Parathyroid adenoma (tissue), 2 donors: ENCODE data around the gene ENTPD6.

Source experiments
- H2AFZ ChIP-seq: fragments of 300-600 bp; sonication (generic); one replicate; pipeline ENCODE4 v1.7.0; 2017; ENCODE audit warnings: antibody characterized with exemption, mild to moderate bottlenecking
- H3K27ac ChIP-seq: fragments of 300-600 bp; sonication (generic); one replicate; pipeline ENCODE4 v1.7.0; 2017
- H3K27me3 ChIP-seq: fragments of 300-600 bp; sonication (generic); one replicate; pipeline ENCODE4 v1.7.0; 2017; ENCODE audit warnings: low read length; ENCODE audit not compliant: control insufficient read depth, insufficient read depth
- H3K36me3 ChIP-seq: fragments of 300-600 bp; sonication (generic); one replicate; pipeline ENCODE4 v1.7.0; 2017; ENCODE audit warnings: low read length; ENCODE audit not compliant: control insufficient read depth, insufficient read depth
- H3K4me1 ChIP-seq: fragments of 300-600 bp; sonication (generic); one replicate; pipeline ENCODE4 v1.7.0; 2017; ENCODE audit warnings: control low read depth
- H3K4me2 ChIP-seq: fragments of 300-600 bp; sonication (generic); one replicate; pipeline ENCODE4 v1.7.0; 2017; ENCODE audit warnings: low read length
- H3K4me3 ChIP-seq: fragments of 300-600 bp; sonication (generic); one replicate; pipeline ENCODE4 v1.7.0; 2017; ENCODE audit warnings: low read depth, low read length
- H3K79me2 ChIP-seq: fragments of 300-600 bp; sonication (generic); one replicate; pipeline ENCODE4 v1.7.0; 2017; ENCODE audit warnings: control low read depth
- H3K9ac ChIP-seq: fragments of 300-600 bp; sonication (generic); one replicate; pipeline ENCODE4 v1.7.0; 2017; ENCODE audit warnings: mild to moderate bottlenecking
- H3K9me3 ChIP-seq: fragments of 300-600 bp; sonication (generic); one replicate; pipeline ENCODE4 v1.7.0; 2017; ENCODE audit warnings: low read length; ENCODE audit not compliant: control insufficient read depth
- CTCF ChIP-seq: fragments of 300-600 bp; sonication (generic); IDR thresholded peaks from one replicate; pipeline ENCODE4 v1.7.0; 2017; ENCODE audit warnings: antibody characterized with exemption, mild to moderate bottlenecking
- donor health status: primary hyperparathyroidism.

Gene ENTPD6

GRCh38 chr20:25215521-25215920 lies 20.0 kb downstream of the ENTPD6 start:
- H3K4me1 ChIP-seq: peaks cover 2% of the 10 kb centered on the region
- TF ChIP-seq CTCF: no peak

GRCh38 chr20:25216199-25216945 lies 20.9 kb downstream of the ENTPD6 start:
- no peak for TF ChIP-seq CTCF
- H3K27ac ChIP-seq: no peak overlapping the region

More at GRCh38 chr20:25215521-25215920, 20.0 kb downstream of the ENTPD6 start:
- Histone ChIP-seq H3K36me3 (no peaks in the 10 kb centered on the region), H3K27me3 (no peaks in the 10 kb centered on the region), H3K9me3 (no peaks in the 10 kb centered on the region), H3K27ac (no peak overlapping the region), H3K4me3 (no peak overlapping the region), H3K9ac (no peak overlapping the region), H2AFZ (no peak overlapping the region), H3K79me2 (no peaks in the 10 kb centered on the region), H3K4me2 (no peak overlapping the region)

DNA sequence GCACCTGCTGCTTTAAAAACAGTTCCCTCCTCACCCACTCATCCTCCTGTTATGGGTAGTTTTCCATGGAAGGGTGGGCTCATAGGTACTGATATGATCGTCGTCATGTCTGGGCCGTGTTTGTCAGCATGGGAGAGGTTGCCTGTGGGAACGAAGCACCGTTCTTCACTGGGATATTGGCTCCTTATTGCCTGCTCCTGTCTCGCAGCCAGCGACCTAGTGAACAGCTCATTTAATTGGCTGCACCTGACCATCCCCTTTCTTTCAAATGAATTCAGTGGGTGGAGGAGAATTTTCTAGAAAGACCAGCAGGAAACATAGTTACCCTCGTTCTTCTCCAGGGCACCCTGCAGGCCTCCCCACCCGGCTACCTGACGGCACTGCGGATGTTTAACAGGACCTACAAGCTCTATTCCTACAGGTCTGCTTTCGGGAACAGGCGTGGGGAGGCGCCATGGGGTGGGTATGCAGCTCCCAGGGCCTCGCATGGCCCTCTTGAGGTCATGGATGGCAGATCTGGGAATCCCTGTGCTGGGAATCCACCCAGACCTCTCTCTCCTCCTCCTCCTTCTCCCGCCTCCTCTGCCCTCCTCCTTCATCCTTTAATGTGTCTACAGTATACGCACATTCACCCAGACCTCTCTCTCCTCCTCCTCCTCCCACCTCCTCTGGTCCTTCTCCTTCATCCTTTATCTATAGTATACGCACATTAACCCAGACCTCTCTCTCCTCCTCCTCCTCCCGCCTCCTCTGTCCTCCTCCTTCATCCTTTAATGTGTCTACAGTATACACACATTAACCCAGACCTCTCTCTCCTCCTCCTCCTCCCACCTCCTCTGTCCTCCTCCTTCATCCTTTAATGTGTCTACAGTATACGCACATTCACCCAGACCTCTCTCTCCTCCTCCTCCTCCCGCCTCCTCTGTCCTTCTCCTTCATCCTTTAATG lies 21.9 kb downstream of the ENTPD6 start:
- no peaks in the 10 kb centered on the region for H3K79me2 ChIP-seq
- H3K27ac ChIP-seq: no peak overlapping the region
- no peak overlapping the region for H3K4me2 ChIP-seq
- TF ChIP-seq CTCF: no peak
- H2AFZ ChIP-seq: no peak overlapping the region
- H3K36me3 ChIP-seq: no peaks in the 10 kb centered on the region
- H3K4me3 ChIP-seq: no peak overlapping the region
- H3K9me3 ChIP-seq: no peaks in the 10 kb centered on the region
- no peak overlapping the region for H3K9ac ChIP-seq
- H3K27me3 ChIP-seq: no peaks in the 10 kb centered on the region
- peaks cover 7% of the 10 kb centered on the region for H3K4me1 ChIP-seq

More at GRCh38 chr20:25216199-25216945, 20.9 kb downstream of the ENTPD6 start:
- Histone ChIP-seq H3K79me2 (no peaks in the 10 kb centered on the region), H3K36me3 (no peaks in the 10 kb centered on the region), H2AFZ (no peak overlapping the region), H3K27me3 (no peaks in the 10 kb centered on the region), H3K9me3 (no peaks in the 10 kb centered on the region), H3K4me1 (peaks cover 7% of the 10 kb centered on the region), H3K4me3 (no peak overlapping the region), H3K4me2 (no peak overlapping the region), H3K9ac (no peak overlapping the region)

DNA sequence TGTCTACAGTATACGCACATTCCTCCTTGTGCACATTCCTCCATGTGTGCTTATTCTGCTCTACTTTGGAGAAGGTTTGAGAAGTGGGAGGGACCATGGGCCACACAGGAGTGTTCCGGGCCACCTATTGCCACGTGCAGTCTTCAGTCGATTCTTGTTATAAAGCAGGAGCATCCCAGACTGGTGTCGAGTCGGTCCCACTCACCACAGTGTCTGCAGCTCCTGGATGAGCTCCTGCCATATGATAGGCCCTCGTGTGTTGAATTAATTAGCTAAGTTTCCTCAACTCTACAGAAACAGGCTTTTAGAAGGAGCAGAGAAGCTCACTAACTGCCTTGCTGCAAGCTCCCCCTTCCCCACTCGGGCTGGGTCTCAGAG lies 22.6 kb downstream of the ENTPD6 start:
- Histone ChIP-seq H3K36me3 (no peaks in the 10 kb centered on the region), H3K79me2 (no peaks in the 10 kb centered on the region), H3K27ac (no peak overlapping the region), H3K9me3 (no peaks in the 10 kb centered on the region), H3K9ac (no peak overlapping the region), H3K27me3 (no peaks in the 10 kb centered on the region), H3K4me2 (no peak overlapping the region), H3K4me3 (no peak overlapping the region), H3K4me1 (peaks cover 7% of the 10 kb centered on the region), H2AFZ (no peak overlapping the region)
- no peak for TF ChIP-seq CTCF
